ENCODE data around the gene DNAL1.

DNA sequence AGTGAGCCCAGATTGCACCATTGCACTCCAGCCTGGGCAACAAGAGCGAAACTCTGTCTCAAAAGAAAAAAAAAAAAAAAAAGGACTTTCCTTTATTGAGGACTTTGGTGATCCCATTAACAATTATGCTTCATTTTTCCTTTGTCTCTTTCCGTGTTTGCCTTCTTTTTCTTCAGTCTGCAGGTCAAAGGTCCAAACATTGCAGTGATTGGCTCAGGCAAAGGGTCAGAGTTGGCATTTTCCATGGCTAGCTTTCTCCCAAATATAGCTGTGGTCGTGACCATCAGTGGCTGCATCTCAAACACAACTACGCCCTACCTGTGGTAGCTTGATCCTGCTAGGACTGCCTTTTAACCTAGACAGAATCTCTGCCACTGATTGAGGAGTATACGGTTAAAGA lies 7.0 kb upstream of the DNAL1 start:
- no peak for TF ChIP-seq CTCF (IDR thresholded peaks at IDR 0.05 in 2 of 3, conservative IDR thresholded peaks at IDR 0.05 in 1 of 3; ENCODE audit: borderline replicate concordance in 1 of 3, insufficient read depth in 1 of 3, low read depth in 2 of 3, low read length in 2 of 3)
- TF ChIP-seq SP1 (IDR thresholded peaks at IDR 0.05; ENCODE audit: low read depth): no peak
- no peak for TF ChIP-seq YY1 (IDR thresholded peaks at IDR 0.05; ENCODE audit: extremely low read depth, insufficient replicate concordance, low read depth, low read length)
- no peak for TF ChIP-seq POLR2AphosphoS5 (IDR thresholded peaks at IDR 0.05; ENCODE audit: low read depth, low read length)
- no peak for TF ChIP-seq EZH2 (IDR thresholded peaks at IDR 0.05)
- no peak for TF ChIP-seq JUND (IDR thresholded peaks at IDR 0.05)
